Endothelial cell of umbilical vein (primary cell): ENCODE results near the gene MUTYH. TPM values are rescaled to one million over a fixed set of nuclear protein-coding genes. Genes with fewer than 3 reads are reported as not detected.
A peak's percentile ranks its signal among the peaks of the same experiment; 100 is the strongest.

Source experiments
- BruUV-seq: library from RNA; stranded (reverse); fragments of 400-500 nt; replicated peaks from 2 replicates; lab custom pipeline; 2021; lab: Mats Ljungman, UMichigan
- CTCF ChIA-PET: fragments of 300-600, 350-600 bp; sonication (Branson Sonifier 250); formaldehyde crosslinking; loops from one replicate; lab custom pipeline; 2021; ENCODE audit warnings: antibody characterized with exemption, inconsistent platforms; lab: Charles Lee
- POLR2A ChIA-PET: fragments of 300-600, 350-600 bp; sonication (Branson Sonifier 250); formaldehyde crosslinking; loops from one replicate; lab custom pipeline; 2021; ENCODE audit warnings: antibody characterized with exemption, inconsistent platforms; lab: Charles Lee
- DNase-seq: peaks from one replicate; pipeline ENCODE4 v3.0.0-alpha.2; 2011; ENCODE audit warnings: low read depth, low spot score
- FAIRE-seq: peaks from 2 replicates; lab custom pipeline; 2011; peaks lifted over from hg19 to GRCh38; lab: Jason Lieb, UNC
- H2AFZ ChIP-seq: 2 replicates; pipeline ENCODE4 v1.6.0; 2012; ENCODE audit warnings: low read depth, low read length, control low read depth, inconsistent platforms
- H3K27ac ChIP-seq: 2 replicates; pipeline ENCODE4 v1.5.1; 2011; ENCODE audit warnings: low read depth, mild to moderate bottlenecking, control low read depth, low read length, moderate library complexity; ENCODE audit not compliant: insufficient read depth
- H3K27me3 ChIP-seq, 2 experiments: 2 replicates each; pipeline versions ENCODE4 v1.6.0 to v1.6.1; 2011; ENCODE audit warnings: low read length in 2 of 2, mixed read lengths in 1 of 2; ENCODE audit not compliant: control insufficient read depth in 2 of 2, insufficient read depth in 2 of 2
- H3K36me3 ChIP-seq, 2 experiments: 2 replicates in 1 of 2; 3 replicates in 1 of 2; pipeline ENCODE4 v1.5.1; 2011; ENCODE audit warnings: low read length in 2 of 2, mild to moderate bottlenecking in 1 of 2, moderate library complexity in 1 of 2; ENCODE audit not compliant: control insufficient read depth in 2 of 2, insufficient read depth in 2 of 2; ENCODE audit errors: extremely low read depth in 1 of 2
- H3K4me1 ChIP-seq: 3 replicates; pipeline ENCODE4 v1.5.1; 2011; ENCODE audit warnings: mild to moderate bottlenecking, low read length; ENCODE audit not compliant: control insufficient read depth, insufficient read depth; ENCODE audit errors: extremely low read depth
- H3K4me2 ChIP-seq: 2 replicates; pipeline ENCODE4 v1.6.1; 2011; ENCODE audit warnings: low read length, control low read depth, mixed read lengths; ENCODE audit not compliant: insufficient read depth
- H3K4me3 ChIP-seq, 3 experiments: fragments of 200-600 bp in 1 of 3; sonication (generic), shearing (Covaris generic) in 1 of 3; replicated peaks in 1 of 3; 2 replicates each; pipeline ENCODE4 v1.5.1; 2011 to 2016; ENCODE audit warnings: control low read depth in 3 of 3, low read length in 3 of 3, mild to moderate bottlenecking in 2 of 3, inconsistent platforms in 1 of 3, low read depth in 1 of 3, moderate library complexity in 1 of 3; ENCODE audit not compliant: insufficient read depth in 1 of 3
- H3K79me2 ChIP-seq: 2 replicates; pipeline ENCODE4 v1.6.0; 2012; ENCODE audit warnings: low read length, inconsistent platforms; ENCODE audit not compliant: control insufficient read depth, insufficient read depth
- H3K9ac ChIP-seq: replicated peaks from 2 replicates; pipeline ENCODE3; 2011; ENCODE audit warnings: low read length, control low read depth; ENCODE audit not compliant: insufficient read depth; ENCODE audit errors: extremely low read depth
- H3K9me1 ChIP-seq: replicated peaks from 3 replicates; pipeline ENCODE4 v1.6.0; 2011; ENCODE audit warnings: mild to moderate bottlenecking, low read length; ENCODE audit not compliant: control insufficient read depth, insufficient read depth; ENCODE audit errors: extremely low read depth
- H3K9me3 ChIP-seq: replicated peaks from 2 replicates; pipeline ENCODE4 v1.5.1; 2012; ENCODE audit warnings: low read length, inconsistent platforms; ENCODE audit not compliant: control insufficient read depth, insufficient read depth
- H4K20me1 ChIP-seq: replicated peaks from 2 replicates; pipeline ENCODE3; 2011; ENCODE audit warnings: mild to moderate bottlenecking, low read length; ENCODE audit not compliant: control insufficient read depth, insufficient read depth; ENCODE audit errors: extremely low read depth
- FOS ChIP-seq: IDR thresholded peaks from 2 replicates; pipeline ENCODE4 v1.6.1; 2011; ENCODE audit warnings: mild to moderate bottlenecking, low read length, moderate library complexity, borderline replicate concordance; ENCODE audit not compliant: insufficient read depth
- GATA2 ChIP-seq: IDR thresholded peaks from 2 replicates; pipeline ENCODE4 v1.7.0; 2011; ENCODE audit warnings: low read depth, mild to moderate bottlenecking, moderate library complexity, mixed read lengths, low read length; ENCODE audit not compliant: insufficient read length, insufficient read depth
- JUN ChIP-seq: IDR thresholded peaks from 2 replicates; pipeline ENCODE4 v1.6.1; 2011; ENCODE audit warnings: borderline replicate concordance, low read depth; ENCODE audit not compliant: insufficient read length, insufficient read depth
- POLR2A ChIP-seq: IDR thresholded peaks from 2 replicates; pipeline ENCODE4 v1.6.1; 2012; ENCODE audit warnings: low read depth, mild to moderate bottlenecking, control low read depth, low read length
- dilution Hi-C: fragments of 300-500 bp; cut with MboI; formaldehyde crosslinking; loops from one replicate; pipeline ENCODE4 v1.15.0; 2019; ENCODE audit warnings: low sequenced_read_pairs; ENCODE audit not compliant: extremely low pct_ligation_motif_present
- intact Hi-C: fragments of 100-400 bp; cut with micrococcal nuclease; formaldehyde crosslinking; loops from one replicate; pipeline ENCODE4 v1.10.0; 2022
- polyA plus RNA-seq, 4 experiments: library from polyadenylated mRNA; depleted of rRNA in 3 of 4; stranded (reverse) in 3 of 4; unstranded in 1 of 4; fragments of >200 nt; gene quantifications; 2 replicates each; pipeline versions ENCODE4 v1.2.1 to v1.2.3, GENCODE V29; 2011 to 2012; ENCODE audit warnings: missing spikeins in 1 of 4
- total RNA-seq: library from RNA; stranded (reverse); gene quantifications from 2 replicates; pipeline ENCODE4 v1.2.3, GENCODE V29; 2021

The MUTYH gene
- total and polyA plus RNA-seq, 2 donors (not counting 3 experiments of a cell fraction or from before 2014, with no cell fraction given), result 12.3 to 16.6 TPM

- no peaks in the 10 kb centered on the region for H3K27me3 ChIP-seq
- CTCF ChIA-PET, result interaction anchor here (1.3 to 15.5 kb wide), 4 partner anchors 9 to 342 kb away, joined by 3 to 457 read pairs (median 10); partner anchors contain the start of gene TESK2
- no peak overlapping the region for H3K27ac ChIP-seq
- TF ChIP-seq POLR2A (no peak), JUN (peak; percentile 10)
- no peak for FAIRE-seq
- POLR2A ChIA-PET, result interaction anchor here (0.7 to 1.3 kb wide), 3 partner anchors 135 to 166 kb away, joined by 3 to 6 read pairs (median 3); partner anchors contain the start of genes PRDX1 and TESK2
- no peak for DNase-seq
- no peak overlapping the region for H3K4me2 ChIP-seq
- BruUV-seq, result no TSS peak
- H3K4me1 ChIP-seq, result peaks cover 7% of the 10 kb centered on the region
- H4K20me1 ChIP-seq, result no peaks in the 10 kb centered on the region
- no peak overlapping the region for H2AFZ ChIP-seq
- no peak overlapping the region for H3K4me3 ChIP-seq
- no peaks in the 10 kb centered on the region for H3K36me3 ChIP-seq
- no peak overlapping the region for H3K9ac ChIP-seq
- no peaks in the 10 kb centered on the region for H3K79me2 ChIP-seq
- intact Hi-C loops, result no loop called here
- dilution Hi-C loops, result loop anchor here (25.0 kb wide), 1 partner anchor 131 kb away; the partner anchor contains the start of gene TESK2
- H3K9me1 ChIP-seq, result no peaks in the 10 kb centered on the region
- H3K9me3 ChIP-seq, result no peaks in the 10 kb centered on the region
Observed at GRCh38 chr1:45356186-45356585, 15.9 kb upstream of the MUTYH start.

GRCh38 chr1:45355683-45356082, 15.4 kb upstream of the MUTYH start:
- DNase-seq, result peak; percentile 47
- no peaks in the 10 kb centered on the region for H3K9me3 ChIP-seq
- no peaks in the 10 kb centered on the region for H3K36me3 ChIP-seq
- no peak overlapping the region for H3K4me2 ChIP-seq
- intact Hi-C loops, result no loop called here
- no peaks in the 10 kb centered on the region for H3K27me3 ChIP-seq
- no TSS peak for BruUV-seq
- no peak overlapping the region for H3K9ac ChIP-seq
- FAIRE-seq, result peak; percentile 42
- H3K4me1 ChIP-seq, result peaks cover 7% of the 10 kb centered on the region
- H3K9me1 ChIP-seq, result no peaks in the 10 kb centered on the region
- no peak overlapping the region for H2AFZ ChIP-seq
- ChIA-PET CTCF (interaction anchor here (0.8 to 15.5 kb wide), 5 partner anchors 9 to 341 kb away, joined by 3 to 457 read pairs (median 3); partner anchors contain the start of gene TESK2), POLR2A (interaction anchor here (0.7 to 1.3 kb wide), 2 partner anchors 15 to 135 kb away, joined by 3 read pairs; partner anchors contain the start of genes MUTYH, TESK2 and TOE1)
- no peak overlapping the region for H3K27ac ChIP-seq
- dilution Hi-C loops, result loop anchor here (25.0 kb wide), 1 partner anchor 132 kb away; the partner anchor contains the start of gene TESK2
- H3K79me2 ChIP-seq, result no peaks in the 10 kb centered on the region
- H4K20me1 ChIP-seq, result no peaks in the 10 kb centered on the region
- TF ChIP-seq GATA2, result no peak
- peak; percentile 15 for TF ChIP-seq FOS
- no peak overlapping the region for H3K4me3 ChIP-seq
